AG04449 (cell line): Measurements from ENCODE around the gene CYP20A1.

ENCODE experiments used
- CTCF ChIA-PET: fragments of 350-600 bp; formaldehyde crosslinking; extraction: SDS; loops from one replicate; lab custom pipeline; 2021; ENCODE audit warnings: antibody characterized with exemption; lab: Yijun Ruan, JAX
- POLR2A ChIA-PET: fragments of 400-600, 350-600 bp; formaldehyde crosslinking; extraction: SDS; loops from one replicate; lab custom pipeline; 2020; ENCODE audit warnings: antibody characterized with exemption, inconsistent platforms; lab: Yijun Ruan, JAX
- DNase-seq: peaks from one replicate; pipeline ENCODE4 v3.0.0-alpha.2; 2010; ENCODE audit warnings: low read depth, low spot score
- H3K4me3 ChIP-seq: 2 replicates; pipeline ENCODE4 v1.5.1; 2011; ENCODE audit warnings: low read depth, mild to moderate bottlenecking, control low read depth, low read length
- CTCF ChIP-seq: IDR thresholded peaks from one replicate; pipeline ENCODE4 v1.5.1; 2011; ENCODE audit warnings: mild to moderate bottlenecking, moderate library complexity, low read length, control low read depth, inconsistent platforms; ENCODE audit not compliant: insufficient read depth; ENCODE audit errors: missing control alignments

The CYP20A1 gene

GRCh38 chr2:203326356-203326755, 87.5 kb downstream of the CYP20A1 start:
- no peak for DNase-seq
- POLR2A ChIA-PET, result no interaction called here
- no peak for TF ChIP-seq CTCF
- no peak overlapping the region for H3K4me3 ChIP-seq
- CTCF ChIA-PET, result no interaction called here

- POLR2A ChIA-PET, result no interaction called here
- TF ChIP-seq CTCF, result no peak
- peak overlapping the region; percentile 75 for H3K4me3 ChIP-seq
- CTCF ChIA-PET, result interaction anchor here (2.1 kb wide), 1 partner anchor 10 kb away, joined by 8 read pairs; no protein-coding TSS in a partner anchor
- no peak for DNase-seq
Observed at GRCh38 chr2:203327582-203327900, 88.7 kb downstream of the CYP20A1 start.

GRCh38 chr2:203327901-203328759, 89.3 kb downstream of the CYP20A1 start, which contains the start of gene ABI2:
TSS of gene ABI2 (plus strand) at chr2:203328394. CDS start at chr2:203328515, 121 bp downstream.
- no peak for DNase-seq
- ChIA-PET POLR2A (interaction anchor here (0.5 kb wide), 1 partner anchor 16 kb away, joined by 3 read pairs; no protein-coding TSS in a partner anchor), CTCF (interaction anchor here (2.1 kb wide), 1 partner anchor 10 kb away, joined by 8 read pairs; no protein-coding TSS in a partner anchor)
- no peak for TF ChIP-seq CTCF
- H3K4me3 ChIP-seq, result peak within 1 kb of the TSS; percentile 75

GRCh38 chr2:203328760-203329540, 90.1 kb downstream of the CYP20A1 start:
- POLR2A ChIA-PET, result interaction anchor here (0.5 kb wide), 1 partner anchor 17 kb away, joined by 3 read pairs; no protein-coding TSS in a partner anchor
- no peak for DNase-seq
- peak overlapping the region; percentile 75 for H3K4me3 ChIP-seq
- TF ChIP-seq CTCF, result no peak
- CTCF ChIA-PET, result interaction anchor here (2.1 kb wide), 1 partner anchor 9 kb away, joined by 8 read pairs; no protein-coding TSS in a partner anchor

GRCh38 chr2:203330434-203330833, 91.6 kb downstream of the CYP20A1 start:
- POLR2A ChIA-PET, result no interaction called here
- DNase-seq, result peak; percentile 38
- H3K4me3 ChIP-seq, result no peak overlapping the region

More at GRCh38 chr2:203330434-203330833, 91.6 kb downstream of the CYP20A1 start:
- CTCF ChIA-PET, result no interaction called here
- TF ChIP-seq CTCF, result no peak
